Activated T-helper 17 cell treated with anti-CD3 and anti-CD28 coated beads, Interleukin-2, amount 50 U/mL, for 72 hours (primary cell): ENCODE results near the gene IKBIP. TPM values are rescaled to one million over a fixed set of nuclear protein-coding genes. Genes with fewer than 3 reads are reported as not detected.
"Not testable (repeated sequence)": the region's sequence is repeated elsewhere in the genome, so short reads cannot be mapped to it uniquely, and the experiment has no call there.

Experiments
- ATAC-seq: fragments of 150-1000 bp; cut with Tn5 transposase; replicated peaks from 2 replicates; pipeline ENCODE4 v1.10.0; 2021; ENCODE audit warnings: mild to moderate bottlenecking, moderate library complexity
- H3K27ac Mint-ChIP-seq: one replicate; pipeline ENCODE4 v1.8.0; 2022; ENCODE audit warnings: mixed read lengths
- H3K27me3 Mint-ChIP-seq: one replicate; pipeline ENCODE4 v1.8.0; 2022; ENCODE audit warnings: mixed read lengths
- H3K36me3 Mint-ChIP-seq: one replicate; pipeline ENCODE4 v1.8.0; 2022; ENCODE audit warnings: low read depth, mild to moderate bottlenecking, mixed read lengths
- H3K4me1 Mint-ChIP-seq: one replicate; pipeline ENCODE4 v1.8.0; 2022; ENCODE audit warnings: mixed read lengths
- H3K4me3 Mint-ChIP-seq: one replicate; pipeline ENCODE4 v1.8.0; 2022; ENCODE audit warnings: mild to moderate bottlenecking, mixed read lengths
- H3K9me3 Mint-ChIP-seq: one replicate; pipeline ENCODE4 v1.8.0; 2022; ENCODE audit warnings: mixed read lengths
- total RNA-seq, 2 donors: library from RNA; stranded (reverse); gene quantifications; one replicate each; pipeline ENCODE4 v1.2.3, GENCODE V29; 2022

The IKBIP gene
- total RNA-seq, 2 donors from 2014 or later: 28.6 to 36.5 TPM

GRCh38 chr12:98651328-98651727, 6.7 kb upstream of the IKBIP start:
- peak overlapping the region; percentile 35 for H3K27ac Mint-ChIP-seq
- H3K27me3 Mint-ChIP-seq: no peaks in the 10 kb centered on the region
- no peak for ATAC-seq
- no peaks in the 10 kb centered on the region for H3K9me3 Mint-ChIP-seq
- peaks cover 64% of the 10 kb centered on the region for H3K36me3 Mint-ChIP-seq
- H3K4me3 Mint-ChIP-seq: no peak overlapping the region
- H3K4me1 Mint-ChIP-seq: peaks cover 15% of the 10 kb centered on the region

GRCh38 chr12:98646294-98647090, 1.9 kb upstream of the IKBIP start:
- H3K36me3 Mint-ChIP-seq: peaks cover 43% of the 10 kb centered on the region
- no peaks in the 10 kb centered on the region for H3K9me3 Mint-ChIP-seq
- H3K27ac Mint-ChIP-seq: peak overlapping the region; percentile 77
- peak overlapping the region; percentile 98 for H3K4me3 Mint-ChIP-seq
- ATAC-seq: no peak
- H3K27me3 Mint-ChIP-seq: no peaks in the 10 kb centered on the region
- peaks cover 10% of the 10 kb centered on the region for H3K4me1 Mint-ChIP-seq

GRCh38 chr12:98645572-98646067, 1.0 kb upstream of the IKBIP start:
- H3K27me3 Mint-ChIP-seq: no peaks in the 10 kb centered on the region
- H3K4me1 Mint-ChIP-seq: peaks cover 14% of the 10 kb centered on the region
- peak overlapping the region; percentile 98 for H3K4me3 Mint-ChIP-seq
- no peak for ATAC-seq
- H3K36me3 Mint-ChIP-seq: peaks cover 35% of the 10 kb centered on the region
- no peaks in the 10 kb centered on the region for H3K9me3 Mint-ChIP-seq
- H3K27ac Mint-ChIP-seq: peak overlapping the region; percentile 77

DNA sequence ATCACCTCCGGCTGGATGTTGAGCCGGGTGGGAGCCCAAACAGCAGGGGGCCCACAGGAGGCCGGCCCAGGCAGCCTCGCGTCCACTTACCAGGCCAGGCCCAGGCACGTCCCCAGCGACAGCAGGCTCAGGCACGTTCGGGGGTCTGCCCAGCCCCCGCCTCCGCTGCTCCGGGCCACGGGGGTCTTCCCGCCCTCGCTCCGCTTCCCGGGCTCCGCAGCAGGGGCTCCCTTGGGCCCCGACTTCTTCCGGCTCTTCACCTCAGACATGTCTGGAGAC, 216 bp downstream of the IKBIP start:
- peak; percentile 10 for ATAC-seq
- Mint-ChIP-seq H3K27me3 (no peaks in the 10 kb centered on the region), H3K4me1 (peaks cover 14% of the 10 kb centered on the region), H3K36me3 (peaks cover 22% of the 10 kb centered on the region), H3K9me3 (no peaks in the 10 kb centered on the region), H3K4me3 (peak overlapping the region; percentile 98), H3K27ac (peak overlapping the region; percentile 77)

- not testable (repeated sequence) for H3K36me3 Mint-ChIP-seq, H3K27me3 Mint-ChIP-seq, H3K9me3 Mint-ChIP-seq, ATAC-seq, H3K4me1 Mint-ChIP-seq
- peak overlapping the region; percentile 98 for H3K4me3 Mint-ChIP-seq
- H3K27ac Mint-ChIP-seq: peak overlapping the region; percentile 20
These were observed 1.8 kb downstream of the IKBIP start for GRCh38 chr12:98642801-98643200.

DNA sequence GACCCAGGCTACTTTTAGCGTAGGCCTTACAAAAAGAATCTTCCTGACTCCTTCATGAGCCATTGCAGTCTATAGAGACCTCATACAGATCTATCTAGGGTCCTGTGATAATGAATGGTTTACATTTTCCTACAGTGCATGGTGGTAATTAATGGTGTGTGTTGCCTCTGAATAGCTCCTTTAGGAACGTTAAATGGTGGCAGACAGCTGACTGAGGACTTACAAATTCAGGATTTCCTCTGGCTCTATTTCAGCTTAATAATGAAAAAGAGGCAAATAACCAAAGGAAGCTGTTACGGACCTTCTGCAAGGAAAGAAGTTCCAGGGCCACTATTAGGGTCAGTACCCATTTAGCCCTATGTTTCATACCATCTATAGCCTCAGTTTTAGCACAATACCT, 5.1 kb downstream of the IKBIP start:
- H3K27ac Mint-ChIP-seq: no peak overlapping the region
- H3K4me3 Mint-ChIP-seq: no peak overlapping the region
- no peak for ATAC-seq
- peaks cover 9% of the 10 kb centered on the region for H3K36me3 Mint-ChIP-seq
- no peaks in the 10 kb centered on the region for H3K27me3 Mint-ChIP-seq
- H3K9me3 Mint-ChIP-seq: no peaks in the 10 kb centered on the region
- peaks cover 7% of the 10 kb centered on the region for H3K4me1 Mint-ChIP-seq

DNA sequence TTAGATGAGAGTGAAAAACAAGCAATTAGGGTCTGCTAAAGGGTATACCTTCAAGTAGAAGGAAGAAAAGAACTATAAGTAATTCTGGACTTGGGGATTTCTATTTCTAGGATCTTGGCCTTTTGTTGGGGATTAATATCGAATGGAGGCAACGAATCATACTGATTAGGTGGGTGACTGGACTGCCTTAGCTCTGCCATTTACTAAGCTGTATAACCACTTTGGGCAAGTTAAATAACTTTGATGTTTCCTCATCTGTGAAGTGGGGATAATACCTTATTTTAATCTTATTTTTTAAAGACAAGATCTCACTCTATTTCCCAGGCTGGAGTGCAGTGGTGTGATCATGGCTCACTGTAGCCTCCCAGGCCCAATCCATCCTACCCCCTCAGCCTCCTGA, 6.6 kb downstream of the IKBIP start:
- Mint-ChIP-seq H3K27me3 (no peaks in the 10 kb centered on the region), H3K4me3 (no peak overlapping the region), H3K36me3 (peaks cover 18% of the 10 kb centered on the region), H3K4me1 (peaks cover 7% of the 10 kb centered on the region), H3K27ac (no peak overlapping the region), H3K9me3 (no peaks in the 10 kb centered on the region)
- no peak for ATAC-seq

DNA sequence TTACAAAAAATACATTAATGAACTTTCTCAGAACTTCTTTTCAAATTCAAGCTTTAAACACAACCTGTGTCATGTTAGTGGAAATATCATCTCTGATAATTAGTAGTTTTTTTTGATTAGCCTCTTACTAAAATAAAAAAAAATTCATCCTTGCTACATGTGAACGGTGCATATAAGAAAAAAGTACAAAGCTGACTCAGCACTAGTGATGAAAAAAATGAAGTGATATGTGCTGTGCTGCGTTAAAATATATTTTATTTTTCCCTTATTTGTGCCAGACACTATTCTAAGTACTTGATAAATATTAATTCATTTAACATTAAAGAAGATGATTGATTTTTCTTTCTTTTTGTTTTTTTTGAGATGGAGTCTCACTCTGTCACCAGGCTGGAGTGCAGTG, 7.5 kb downstream of the IKBIP start:
- H3K4me3 Mint-ChIP-seq: no peak overlapping the region
- peaks cover 7% of the 10 kb centered on the region for H3K4me1 Mint-ChIP-seq
- no peaks in the 10 kb centered on the region for H3K9me3 Mint-ChIP-seq
- H3K36me3 Mint-ChIP-seq: peaks cover 28% of the 10 kb centered on the region
- H3K27ac Mint-ChIP-seq: no peak overlapping the region
- no peak for ATAC-seq
- no peaks in the 10 kb centered on the region for H3K27me3 Mint-ChIP-seq

DNA sequence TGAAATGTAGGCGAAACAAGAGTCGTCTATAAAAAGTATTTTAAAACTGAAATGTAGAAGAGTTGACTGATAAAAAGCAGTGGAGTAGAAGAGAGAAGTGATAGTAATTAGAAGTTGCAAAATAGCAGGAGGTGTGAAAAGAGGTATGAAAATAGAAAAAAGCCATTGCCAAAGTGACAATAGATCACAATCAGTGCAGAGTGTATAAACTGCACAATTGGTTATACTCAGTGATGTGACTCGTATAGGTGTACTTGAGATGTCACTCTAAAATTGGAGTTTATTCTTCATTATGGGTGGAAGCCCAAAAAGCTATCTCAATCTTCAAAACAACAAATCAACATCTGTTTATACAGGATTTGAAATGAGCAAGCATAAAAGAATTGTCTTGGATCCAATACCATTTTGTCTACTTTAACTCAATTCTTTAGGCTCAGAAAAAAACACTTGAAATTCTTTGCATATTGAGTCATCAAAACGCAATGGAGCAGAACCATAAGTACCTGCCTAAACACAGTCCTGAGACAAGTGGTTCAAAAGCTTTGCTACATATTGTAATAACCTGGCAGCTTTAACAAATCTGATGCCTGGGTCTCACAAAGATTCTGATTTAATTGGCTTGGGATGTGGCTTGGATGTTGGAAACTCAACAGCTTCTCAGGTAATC, 8.8 kb downstream of the IKBIP start:
- H3K36me3 Mint-ChIP-seq: peaks cover 30% of the 10 kb centered on the region

GRCh38 chr12:98618952-98619351, 25.6 kb downstream of the IKBIP start:
- no peaks in the 10 kb centered on the region for H3K4me1 Mint-ChIP-seq
- no peaks in the 10 kb centered on the region for H3K9me3 Mint-ChIP-seq
- no peaks in the 10 kb centered on the region for H3K27me3 Mint-ChIP-seq
- no peak overlapping the region for H3K27ac Mint-ChIP-seq
- ATAC-seq: no peak
- H3K36me3 Mint-ChIP-seq: no peaks in the 10 kb centered on the region
- no peak overlapping the region for H3K4me3 Mint-ChIP-seq

More for the DNA sequence above, 8.8 kb downstream of the IKBIP start:
- Mint-ChIP-seq H3K27me3 (no peaks in the 10 kb centered on the region), H3K4me1 (peaks cover 3% of the 10 kb centered on the region), H3K9me3 (no peaks in the 10 kb centered on the region), H3K4me3 (no peak overlapping the region), H3K27ac (no peak overlapping the region)
- no peak for ATAC-seq

DNA sequence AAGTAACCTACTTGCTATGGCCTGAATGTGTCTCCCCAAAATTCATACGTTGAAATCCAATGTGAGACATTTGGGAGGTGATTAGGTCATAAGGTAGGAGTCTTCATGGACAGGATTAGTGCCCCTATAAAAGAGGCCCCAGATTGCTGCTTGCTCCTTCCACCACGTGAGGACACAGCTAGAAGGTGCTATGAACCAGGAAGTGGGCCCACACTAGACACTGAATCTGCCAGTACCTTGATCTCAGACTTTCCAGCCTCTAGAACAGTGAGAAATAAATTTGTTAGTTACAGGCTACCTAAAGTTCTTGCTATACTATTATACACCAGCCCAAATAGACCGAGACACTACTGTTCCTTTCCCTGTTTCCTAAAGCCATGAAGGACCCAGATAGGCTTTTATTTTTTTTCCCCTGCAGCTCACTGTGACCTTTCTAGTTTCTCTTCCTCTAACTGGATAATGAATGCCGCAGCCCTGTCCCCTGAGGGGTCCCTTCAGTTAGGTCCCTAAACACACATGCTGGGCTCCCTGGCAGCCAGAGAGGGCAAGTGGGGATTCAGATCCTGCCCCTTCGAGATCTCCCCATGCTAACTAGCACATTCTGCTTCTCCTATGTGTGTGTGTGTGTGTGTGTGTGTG, 31.8 kb downstream of the IKBIP start:
- Mint-ChIP-seq H3K27me3 (no peaks in the 10 kb centered on the region), H3K9me3 (no peaks in the 10 kb centered on the region), H3K4me1 (no peaks in the 10 kb centered on the region), H3K27ac (peak overlapping the region; percentile 71), H3K4me3 (no peak overlapping the region), H3K36me3 (no peaks in the 10 kb centered on the region)
- no peak for ATAC-seq

GRCh38 chr12:98610596-98610995, 34.0 kb downstream of the IKBIP start:
- H3K4me3 Mint-ChIP-seq: no peak overlapping the region
- ATAC-seq: no peak
- H3K27ac Mint-ChIP-seq: no peak overlapping the region
- H3K36me3 Mint-ChIP-seq: no peaks in the 10 kb centered on the region
- no peaks in the 10 kb centered on the region for H3K9me3 Mint-ChIP-seq
- H3K4me1 Mint-ChIP-seq: no peaks in the 10 kb centered on the region
- H3K27me3 Mint-ChIP-seq: no peaks in the 10 kb centered on the region

GRCh38 chr12:98606359-98606988, 38.1 kb downstream of the IKBIP start:
- no peaks in the 10 kb centered on the region for H3K27me3 Mint-ChIP-seq
- no peaks in the 10 kb centered on the region for H3K9me3 Mint-ChIP-seq
- peaks cover 30% of the 10 kb centered on the region for H3K36me3 Mint-ChIP-seq
- H3K4me1 Mint-ChIP-seq: no peaks in the 10 kb centered on the region
- ATAC-seq: no peak
- no peak overlapping the region for H3K27ac Mint-ChIP-seq
- no peak overlapping the region for H3K4me3 Mint-ChIP-seq

GRCh38 chr12:98601924-98602323, 42.7 kb downstream of the IKBIP start:
- no peaks in the 10 kb centered on the region for H3K27me3 Mint-ChIP-seq
- H3K27ac Mint-ChIP-seq: no peak overlapping the region
- H3K4me1 Mint-ChIP-seq: no peaks in the 10 kb centered on the region
- ATAC-seq: no peak
- no peaks in the 10 kb centered on the region for H3K9me3 Mint-ChIP-seq
- peaks cover 75% of the 10 kb centered on the region for H3K36me3 Mint-ChIP-seq
- no peak overlapping the region for H3K4me3 Mint-ChIP-seq
